GM18951 (cell line): ENCODE data around the gene MAGI2.

ENCODE experiments used
- POLR2A ChIP-seq: IDR thresholded peaks from 4 replicates; pipeline ENCODE4 v1.6.1; 2011; ENCODE audit warnings: mild to moderate bottlenecking; ENCODE audit not compliant: insufficient read length, insufficient read depth; ENCODE audit errors: extremely low read depth
- in situ Hi-C: fragments of 300-500 bp; cut with MboI; formaldehyde crosslinking; loops from one replicate; pipeline ENCODE4 v1.12.0; 2022; ENCODE audit warnings: low sequenced_read_pairs, mixed read lengths, inconsistent platforms; ENCODE audit not compliant: unreplicated experiment

The MAGI2 gene

DNA sequence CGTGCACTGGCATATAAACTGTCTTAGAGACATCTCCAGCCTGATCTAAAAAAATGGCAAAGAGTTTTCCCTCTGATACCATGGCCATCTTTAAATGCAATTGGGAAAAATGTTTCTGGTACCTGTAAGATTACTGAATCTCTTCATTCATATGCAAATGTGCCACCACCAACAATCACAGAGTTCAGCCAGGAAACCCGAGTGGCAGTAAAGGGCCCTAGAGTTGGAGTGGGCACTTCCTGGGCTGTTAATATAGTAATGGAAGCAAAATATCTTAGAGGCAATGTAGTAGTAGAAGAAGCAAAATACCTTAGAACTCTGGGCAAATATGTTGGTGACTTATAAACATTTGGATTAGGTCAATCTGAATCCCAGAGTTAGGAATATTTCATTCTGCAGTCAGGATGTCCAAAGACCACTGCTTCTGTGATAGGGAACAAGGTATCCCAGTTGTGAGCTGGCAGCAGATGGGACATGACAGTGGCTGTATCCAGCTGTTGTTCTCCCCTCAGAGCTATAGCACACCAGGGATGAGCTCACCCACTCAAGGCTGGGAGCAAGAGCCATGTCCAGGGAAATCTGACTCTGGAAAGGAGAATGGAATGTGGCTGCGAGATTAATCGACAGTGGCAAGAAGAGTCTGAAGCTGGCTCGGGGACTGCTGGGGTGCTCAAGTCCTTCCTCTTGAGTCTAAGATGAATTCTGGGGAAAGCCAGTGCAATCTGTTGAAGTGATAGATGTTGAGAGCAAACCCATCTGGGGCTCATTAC, 1322.8 kb downstream of the MAGI2 start:
- in situ Hi-C loops: no loop called here

DNA sequence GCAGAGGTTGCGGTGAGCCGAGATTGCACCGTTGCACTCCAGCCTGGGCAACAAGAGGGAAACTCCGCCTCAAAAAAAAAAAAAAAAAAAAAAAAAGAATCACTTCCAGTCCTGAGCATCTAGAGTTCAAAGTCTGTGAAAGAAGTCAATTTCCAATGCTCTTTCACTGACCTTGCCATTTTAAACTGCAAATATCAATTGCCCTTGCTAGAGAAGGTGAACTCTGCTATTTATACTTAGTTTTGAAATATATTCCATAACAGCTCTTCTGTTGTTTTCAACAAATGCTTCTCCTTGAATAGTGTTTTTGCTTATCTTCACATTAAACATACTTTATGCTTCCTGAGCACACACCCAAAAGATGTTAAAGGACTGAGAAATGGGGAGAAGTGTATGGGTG, 1323.6 kb downstream of the MAGI2 start:
- in situ Hi-C loops: no loop called here
- TF ChIP-seq POLR2A: no peak

More for the DNA sequence above, 1322.8 kb downstream of the MAGI2 start:
- no peak for TF ChIP-seq POLR2A

DNA sequence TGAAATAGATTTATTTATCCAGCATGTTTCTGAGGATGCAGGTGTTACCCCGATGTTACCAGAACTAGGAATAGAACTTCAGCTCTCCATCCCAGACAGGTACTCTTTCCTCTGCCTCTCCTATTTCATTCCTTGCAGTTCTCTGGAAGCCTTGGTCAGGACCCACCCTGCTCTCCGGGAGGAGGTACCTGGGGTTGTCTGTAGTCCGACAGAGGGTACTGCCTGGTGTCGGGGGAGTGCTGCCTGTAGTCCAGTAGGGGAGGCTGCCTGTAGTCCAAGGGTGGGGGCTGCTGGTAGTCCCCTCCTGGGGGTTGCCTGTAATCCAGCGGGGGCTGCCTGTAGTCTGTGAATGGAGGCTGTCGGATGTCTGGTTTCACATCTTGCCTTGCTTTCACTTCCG, 1326.5 kb downstream of the MAGI2 start:
- no peak for TF ChIP-seq POLR2A
- in situ Hi-C loops: no loop called here

DNA sequence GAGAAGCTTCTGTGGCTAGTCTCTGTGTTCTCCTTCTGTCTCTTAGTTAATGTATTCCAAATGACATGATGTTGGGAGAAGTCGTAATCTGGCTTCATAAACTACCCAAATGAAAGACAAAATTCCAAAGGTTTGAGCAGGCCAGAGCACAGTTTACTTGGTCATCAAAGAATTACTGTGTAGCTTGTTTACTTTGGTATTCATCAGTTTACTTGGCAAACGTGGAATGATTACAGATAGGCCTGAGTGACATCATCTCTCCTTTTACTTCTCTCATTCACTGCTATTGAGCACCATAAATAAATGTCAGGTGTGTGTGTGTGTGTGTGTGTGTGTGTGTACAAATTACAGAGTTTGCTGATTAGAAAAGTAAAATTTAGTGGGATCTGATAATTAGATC, 1327.6 kb downstream of the MAGI2 start:
- no peak for TF ChIP-seq POLR2A
- in situ Hi-C loops: no loop called here

- TF ChIP-seq POLR2A: no peak
Observed at GRCh38 chr7:78124216-78124615, 1329.3 kb downstream of the MAGI2 start.

GRCh38 chr7:78121888-78122287, 1331.6 kb downstream of the MAGI2 start:
- in situ Hi-C loops: no loop called here
- TF ChIP-seq POLR2A: no peak

More at GRCh38 chr7:78124216-78124615, 1329.3 kb downstream of the MAGI2 start:
- in situ Hi-C loops: no loop called here

- TF ChIP-seq POLR2A: no peak
- in situ Hi-C loops: no loop called here
Observed at GRCh38 chr7:78118470-78118869, 1335.0 kb downstream of the MAGI2 start.

- no peak for TF ChIP-seq POLR2A
- in situ Hi-C loops: no loop called here
Observed at GRCh38 chr7:78115876-78116275, 1337.6 kb downstream of the MAGI2 start.

- TF ChIP-seq POLR2A: no peak
- in situ Hi-C loops: no loop called here
Observed at GRCh38 chr7:78114993-78115392, 1338.5 kb downstream of the MAGI2 start.

DNA sequence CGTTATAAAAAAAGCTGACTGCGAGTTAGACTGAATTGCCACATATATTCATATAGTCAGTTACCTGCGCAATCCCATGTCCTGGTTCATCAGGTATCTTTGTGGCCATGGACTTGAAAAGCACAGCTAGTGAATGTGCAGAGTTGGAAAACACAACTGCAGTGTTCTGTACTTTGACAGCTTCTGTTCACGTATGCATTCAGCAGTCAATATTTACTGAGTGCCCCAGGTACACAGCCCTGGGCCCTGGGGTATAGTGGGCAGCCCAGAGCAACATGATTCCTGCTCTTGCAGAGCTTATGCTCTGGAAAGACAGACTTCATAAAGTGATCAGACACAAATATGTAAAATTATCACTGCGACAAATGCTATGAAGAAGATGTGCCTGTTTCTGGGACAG, 1341.0 kb downstream of the MAGI2 start:
- in situ Hi-C loops: no loop called here

DNA sequence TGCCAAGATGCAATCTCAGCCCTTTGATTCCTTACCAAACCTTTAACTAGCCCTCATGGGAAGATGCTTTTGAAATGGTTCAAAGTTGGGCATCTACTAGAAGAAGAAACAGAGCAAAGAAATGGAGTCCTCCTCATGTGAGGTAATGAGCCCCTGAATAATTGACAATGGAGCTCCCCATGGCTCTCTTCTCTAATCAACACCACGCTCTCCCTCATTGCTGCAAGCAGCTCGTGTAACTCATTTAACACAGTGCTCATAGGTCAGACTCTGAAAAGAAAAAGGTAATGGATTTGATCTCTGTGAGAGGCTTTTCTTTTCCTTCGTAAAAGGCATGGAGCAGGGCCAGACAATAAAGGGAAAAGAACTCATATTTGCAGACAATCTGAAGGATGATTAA, 1342.1 kb downstream of the MAGI2 start:
- no peak for TF ChIP-seq POLR2A
- in situ Hi-C loops: no loop called here

More for the DNA sequence above, 1341.0 kb downstream of the MAGI2 start:
- no peak for TF ChIP-seq POLR2A

DNA sequence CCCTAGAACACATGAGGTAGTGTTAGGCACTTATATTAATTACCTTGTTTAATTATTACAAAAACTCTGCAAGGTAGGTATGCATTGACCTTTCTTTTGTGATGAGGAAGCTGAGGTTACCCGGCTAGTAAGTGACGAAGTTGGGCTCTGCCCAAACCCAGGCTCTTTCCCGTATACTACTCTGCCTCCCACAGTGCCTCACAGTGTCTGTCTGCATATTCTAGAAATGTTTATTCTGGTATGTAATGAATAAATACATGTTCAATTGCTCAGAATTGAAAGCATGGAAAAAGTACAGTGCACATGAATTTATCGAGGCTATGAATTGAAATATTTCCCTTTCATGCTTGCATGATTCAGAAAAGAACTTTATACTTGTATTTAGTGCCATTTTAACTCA, 1350.0 kb downstream of the MAGI2 start:
- in situ Hi-C loops: no loop called here

DNA sequence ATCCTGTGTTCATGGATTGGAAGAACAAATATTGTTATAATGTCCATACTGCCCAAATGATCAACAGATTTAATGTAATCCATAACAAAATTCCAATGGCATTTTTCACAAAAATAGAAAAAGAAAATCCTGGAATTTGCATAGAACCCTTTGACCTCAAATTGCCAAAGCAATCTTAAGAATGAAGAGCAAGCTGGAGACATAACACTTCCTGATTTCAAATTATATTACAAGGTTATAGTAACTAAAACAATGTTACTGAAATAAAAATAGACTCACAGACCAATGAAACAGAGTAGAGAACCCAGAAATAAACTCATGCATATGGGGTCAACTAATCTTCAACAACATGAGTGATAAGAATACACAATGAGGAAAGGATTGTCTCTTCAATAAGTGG, 1352.4 kb downstream of the MAGI2 start:
- TF ChIP-seq POLR2A: no peak
- in situ Hi-C loops: no loop called here

More for the DNA sequence above, 1350.0 kb downstream of the MAGI2 start:
- TF ChIP-seq POLR2A: no peak

DNA sequence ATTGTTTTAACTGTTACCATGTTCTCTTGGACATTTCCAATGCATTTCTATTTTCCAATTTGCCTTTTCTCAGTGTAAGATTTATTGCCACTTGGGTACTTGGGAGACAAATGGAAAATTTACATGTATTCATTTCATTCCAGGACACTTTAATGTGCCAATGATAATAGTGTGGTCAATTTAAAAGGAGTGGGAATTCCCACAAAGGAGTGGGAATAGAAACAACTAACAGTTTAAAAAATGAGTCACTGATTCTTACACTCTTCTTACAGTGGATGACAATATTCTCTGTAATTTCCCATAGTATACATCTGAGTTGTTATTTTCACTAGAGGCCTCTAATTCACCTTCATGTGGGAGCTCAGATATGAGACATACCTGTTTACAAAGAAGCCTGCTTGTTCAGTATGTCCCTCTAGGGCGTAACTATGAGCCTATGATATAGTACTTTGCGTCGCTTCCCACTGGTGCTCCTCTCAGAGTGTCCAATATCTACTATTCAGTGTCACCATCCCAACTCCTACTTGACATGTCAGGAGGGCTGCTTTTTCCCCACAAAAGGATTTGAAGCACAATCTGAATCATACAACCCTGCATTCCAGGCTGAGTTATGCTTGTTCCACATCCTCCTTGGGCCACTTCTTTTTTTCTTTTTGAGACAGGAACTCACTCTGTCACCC, 1353.6 kb downstream of the MAGI2 start:
- in situ Hi-C loops: no loop called here
- TF ChIP-seq POLR2A: no peak
